ENCODE results near the gene EIF5.

Gene EIF5

DNA sequence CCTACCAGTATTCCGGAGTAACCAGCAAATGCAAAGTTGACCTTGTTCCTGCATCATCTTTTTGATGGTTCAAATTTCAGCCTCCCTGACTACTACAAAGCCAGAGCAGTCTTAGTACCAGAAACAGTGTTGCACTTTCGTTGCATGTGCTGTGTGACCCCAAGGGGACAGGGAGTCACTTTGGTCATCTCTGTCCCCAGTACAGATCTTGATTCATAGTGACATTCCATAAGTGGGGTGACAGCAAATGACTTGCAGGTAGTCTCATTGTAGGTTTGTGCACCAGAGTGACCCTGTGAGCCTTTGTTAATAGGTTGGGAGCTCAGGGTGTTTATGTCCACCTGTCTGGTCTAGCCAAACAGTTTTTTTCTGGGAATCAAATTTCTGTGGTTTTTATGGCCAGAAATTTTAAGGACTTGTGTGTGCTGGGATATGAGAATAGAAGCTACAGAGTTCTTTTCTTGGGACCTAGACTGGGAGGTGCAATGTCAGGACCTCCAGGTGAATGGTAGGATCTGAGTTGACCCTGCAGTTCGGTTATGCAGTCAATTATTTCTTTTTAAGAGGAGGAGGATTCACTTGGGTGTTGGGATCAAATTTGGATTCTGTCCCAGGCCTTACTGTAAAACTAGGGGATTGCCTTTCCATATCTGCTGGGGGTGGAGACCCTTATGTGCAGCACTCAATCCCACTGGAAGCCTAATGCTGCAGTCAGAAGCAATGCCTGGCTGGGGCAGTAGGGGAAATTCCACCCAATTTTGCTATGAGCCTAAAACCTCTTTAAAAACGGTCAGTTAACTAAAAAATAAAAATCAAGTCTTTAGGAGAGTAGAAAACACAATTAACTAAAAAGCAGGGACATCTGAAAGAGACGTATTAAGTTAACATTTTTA lies 10.1 kb downstream of the EIF5 start:
- TF ChIP-seq TAF1 (IDR thresholded peaks at IDR 0.05; ENCODE audit: borderline replicate concordance, insufficient read depth, low read length) (no peak), POLR2AphosphoS5 (IDR thresholded peaks at IDR 0.05; ENCODE audit: low read depth, low read length) (no peak), FOXP2 (optimal IDR thresholded peaks at IDR 0.05; ENCODE audit: borderline replicate concordance, extremely low read depth, extremely low read length, insufficient read depth) (no peak), SIN3A (IDR thresholded peaks at IDR 0.05; ENCODE audit: borderline replicate concordance, insufficient read depth, low read length) (no peak)
- TF ChIP-seq, protein P1, sequence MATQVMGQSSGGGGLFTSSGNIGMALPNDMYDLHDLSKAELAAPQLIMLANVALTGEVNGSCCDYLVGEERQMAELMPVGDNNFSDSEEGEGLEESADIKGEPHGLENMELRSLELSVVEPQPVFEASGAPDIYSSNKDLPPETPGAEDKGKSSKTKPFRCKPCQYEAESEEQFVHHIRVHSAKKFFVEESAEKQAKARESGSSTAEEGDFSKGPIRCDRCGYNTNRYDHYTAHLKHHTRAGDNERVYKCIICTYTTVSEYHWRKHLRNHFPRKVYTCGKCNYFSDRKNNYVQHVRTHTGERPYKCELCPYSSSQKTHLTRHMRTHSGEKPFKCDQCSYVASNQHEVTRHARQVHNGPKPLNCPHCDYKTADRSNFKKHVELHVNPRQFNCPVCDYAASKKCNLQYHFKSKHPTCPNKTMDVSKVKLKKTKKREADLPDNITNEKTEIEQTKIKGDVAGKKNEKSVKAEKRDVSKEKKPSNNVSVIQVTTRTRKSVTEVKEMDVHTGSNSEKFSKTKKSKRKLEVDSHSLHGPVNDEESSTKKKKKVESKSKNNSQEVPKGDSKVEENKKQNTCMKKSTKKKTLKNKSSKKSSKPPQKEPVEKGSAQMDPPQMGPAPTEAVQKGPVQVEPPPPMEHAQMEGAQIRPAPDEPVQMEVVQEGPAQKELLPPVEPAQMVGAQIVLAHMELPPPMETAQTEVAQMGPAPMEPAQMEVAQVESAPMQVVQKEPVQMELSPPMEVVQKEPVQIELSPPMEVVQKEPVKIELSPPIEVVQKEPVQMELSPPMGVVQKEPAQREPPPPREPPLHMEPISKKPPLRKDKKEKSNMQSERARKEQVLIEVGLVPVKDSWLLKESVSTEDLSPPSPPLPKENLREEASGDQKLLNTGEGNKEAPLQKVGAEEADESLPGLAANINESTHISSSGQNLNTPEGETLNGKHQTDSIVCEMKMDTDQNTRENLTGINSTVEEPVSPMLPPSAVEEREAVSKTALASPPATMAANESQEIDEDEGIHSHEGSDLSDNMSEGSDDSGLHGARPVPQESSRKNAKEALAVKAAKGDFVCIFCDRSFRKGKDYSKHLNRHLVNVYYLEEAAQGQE (IDR thresholded peaks at IDR 0.05; ENCODE audit: insufficient read depth in 1 of 2, low read depth in 2 of 2, low read length in 2 of 2): no peak

DNA sequence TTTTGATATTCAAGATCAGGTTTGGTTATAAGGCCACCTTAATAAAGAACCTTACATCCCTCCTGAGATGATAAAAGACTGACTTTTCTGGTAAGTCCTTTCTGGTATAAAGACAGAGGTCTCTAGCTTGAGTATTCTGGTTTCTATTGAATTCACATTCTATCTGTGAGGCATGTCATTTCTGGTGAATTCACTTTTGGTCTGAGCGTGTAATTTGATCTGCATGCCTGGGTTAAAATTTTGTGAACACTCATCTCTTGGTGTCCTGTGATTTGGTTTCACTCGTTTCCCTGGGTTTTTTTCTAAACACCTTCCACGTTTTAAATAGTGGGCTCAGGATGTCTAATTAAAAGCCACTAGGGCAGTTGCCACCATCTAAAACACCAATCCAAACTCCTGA lies 12.2 kb downstream of the EIF5 start:
- TF ChIP-seq FOXP2 (optimal IDR thresholded peaks at IDR 0.05; ENCODE audit: borderline replicate concordance, extremely low read depth, extremely low read length, insufficient read depth): no peak
- TF ChIP-seq, protein P1 (IDR thresholded peaks at IDR 0.05; ENCODE audit: insufficient read depth in 1 of 2, low read depth in 2 of 2, low read length in 2 of 2): no peak
- no peak for TF ChIP-seq SIN3A (IDR thresholded peaks at IDR 0.05; ENCODE audit: borderline replicate concordance, insufficient read depth, low read length)
- TF ChIP-seq TAF1 (IDR thresholded peaks at IDR 0.05; ENCODE audit: borderline replicate concordance, insufficient read depth, low read length): no peak
- TF ChIP-seq POLR2AphosphoS5 (IDR thresholded peaks at IDR 0.05; ENCODE audit: low read depth, low read length): no peak

DNA sequence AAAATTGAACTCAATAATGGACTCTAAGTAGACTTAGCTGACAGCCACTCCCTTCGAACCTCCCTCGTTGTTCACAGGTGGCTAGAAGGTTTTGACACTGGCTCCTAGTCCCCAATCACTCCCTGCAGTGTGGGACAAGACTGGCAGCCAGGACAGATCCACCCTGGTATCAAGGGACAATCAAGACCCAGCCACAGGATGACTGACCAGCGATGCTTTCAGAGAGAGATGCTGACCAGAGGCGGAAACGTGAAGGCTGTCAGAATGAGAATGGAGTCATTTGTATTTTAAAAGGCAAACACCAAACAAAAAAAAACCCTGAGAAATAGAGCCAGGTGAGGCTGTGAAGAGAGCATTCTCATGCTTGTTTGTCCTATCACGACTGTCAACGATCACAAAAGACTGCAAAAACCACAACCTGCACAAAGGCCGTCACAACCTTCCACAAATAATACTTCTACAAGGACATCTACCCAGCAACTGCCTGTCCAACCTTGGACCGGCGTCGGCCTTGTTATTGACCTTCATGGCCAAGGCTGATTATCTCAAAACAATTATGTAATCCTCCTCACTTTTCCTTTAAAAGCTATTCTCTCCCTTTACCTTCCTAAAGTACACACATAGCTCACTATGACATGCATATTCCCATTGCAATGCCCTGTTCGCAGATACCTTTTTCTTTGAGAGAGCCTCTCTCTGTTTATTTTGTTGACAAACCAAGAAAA lies 13.2 kb downstream of the EIF5 start:
- TF ChIP-seq, protein P1 (IDR thresholded peaks at IDR 0.05; ENCODE audit: insufficient read depth in 1 of 2, low read depth in 2 of 2, low read length in 2 of 2): no peak
- TF ChIP-seq POLR2AphosphoS5 (IDR thresholded peaks at IDR 0.05; ENCODE audit: low read depth, low read length) (no peak), SIN3A (IDR thresholded peaks at IDR 0.05; ENCODE audit: borderline replicate concordance, insufficient read depth, low read length) (no peak), FOXP2 (optimal IDR thresholded peaks at IDR 0.05; ENCODE audit: borderline replicate concordance, extremely low read depth, extremely low read length, insufficient read depth) (no peak), TAF1 (IDR thresholded peaks at IDR 0.05; ENCODE audit: borderline replicate concordance, insufficient read depth, low read length) (no peak)

DNA sequence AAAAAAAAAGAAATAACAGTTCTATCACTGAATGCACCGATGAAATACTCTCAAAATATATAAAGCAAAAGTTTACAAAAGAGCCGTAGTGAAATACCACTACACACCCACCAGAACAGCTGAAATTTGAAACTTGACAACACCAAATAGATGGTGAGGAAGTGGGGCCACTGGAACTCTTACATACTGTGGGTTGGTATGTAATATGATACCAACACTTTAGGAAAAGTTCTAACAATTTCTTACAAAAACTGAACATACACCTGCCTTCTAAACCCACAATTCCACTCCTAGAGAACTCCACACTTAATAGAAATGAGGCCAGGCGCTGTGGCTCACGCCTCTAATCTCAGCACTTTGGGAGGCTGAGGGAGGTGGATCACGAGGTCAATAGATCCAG lies 14.1 kb downstream of the EIF5 start:
- TF ChIP-seq SIN3A (IDR thresholded peaks at IDR 0.05; ENCODE audit: borderline replicate concordance, insufficient read depth, low read length) (no peak), POLR2AphosphoS5 (IDR thresholded peaks at IDR 0.05; ENCODE audit: low read depth, low read length) (no peak), FOXP2 (optimal IDR thresholded peaks at IDR 0.05; ENCODE audit: borderline replicate concordance, extremely low read depth, extremely low read length, insufficient read depth) (no peak), TAF1 (IDR thresholded peaks at IDR 0.05; ENCODE audit: borderline replicate concordance, insufficient read depth, low read length) (no peak)
- TF ChIP-seq, protein P1 (IDR thresholded peaks at IDR 0.05; ENCODE audit: insufficient read depth in 1 of 2, low read depth in 2 of 2, low read length in 2 of 2): no peak
